ENCODE measurements around the gene HRH1. TPM values are rescaled to one million over a fixed set of nuclear protein-coding genes. Genes with fewer than 3 reads are reported as not detected.
A peak's percentile ranks its signal among the peaks of the same experiment; 100 is the strongest.
"Not testable (repeated sequence)": the region's sequence is repeated elsewhere in the genome, so short reads cannot be mapped to it uniquely, and the experiment has no call there.

Gene HRH1
- total RNA-seq, 2 experiments from 2014 or later, result 0.15 to 0.16 TPM

- Mint-ChIP-seq H3K4me1 (peaks cover 20% of the 10 kb centered on the region), H3K27ac (no peak overlapping the region), H3K9me3 (ENCODE audit: low read depth) (peaks cover 2% of the 10 kb centered on the region), H3K27me3 (peaks cover 13% of the 10 kb centered on the region), H3K4me3 (no peak overlapping the region), H3K36me3 (no peaks in the 10 kb centered on the region)
- no peak for DNase-seq
- peak; percentile 16 for ATAC-seq
- CTCF ChIA-PET, result interaction anchor here (0.8 to 2.8 kb wide), 5 partner anchors 12 to 141 kb away, joined by 3 to 7 read pairs (median 3); no protein-coding TSS in a partner anchor
These were observed 40.9 kb downstream of the HRH1 start for GRCh38 chr3:11195201-11195600.

GRCh38 chr3:11195721-11196332 lies 41.5 kb downstream of the HRH1 start:
- CTCF ChIA-PET, result interaction anchor here (0.8 to 2.8 kb wide), 4 partner anchors 41 to 140 kb away, joined by 3 to 7 read pairs (median 3); no protein-coding TSS in a partner anchor

GRCh38 chr3:11197484-11197883 lies 43.2 kb downstream of the HRH1 start:
- Mint-ChIP-seq H3K4me1 (peaks cover 20% of the 10 kb centered on the region), H3K9me3 (ENCODE audit: low read depth) (peaks cover 2% of the 10 kb centered on the region), H3K36me3 (no peaks in the 10 kb centered on the region), H3K27ac (no peak overlapping the region), H3K4me3 (no peak overlapping the region), H3K27me3 (peaks cover 13% of the 10 kb centered on the region)
- CTCF ChIA-PET, result no interaction called here
- DNase-seq, result no peak
- ATAC-seq, result no peak

More at GRCh38 chr3:11195721-11196332, 41.5 kb downstream of the HRH1 start:
- ATAC-seq, result peak; percentile 90
- peak overlapping the region; percentile 63 for H3K27ac Mint-ChIP-seq
- peaks cover 2% of the 10 kb centered on the region for H3K9me3 Mint-ChIP-seq (ENCODE audit: low read depth)
- peak overlapping the region; percentile 16 for H3K4me3 Mint-ChIP-seq
- H3K4me1 Mint-ChIP-seq, result peaks cover 20% of the 10 kb centered on the region
- no peaks in the 10 kb centered on the region for H3K36me3 Mint-ChIP-seq
- peaks cover 13% of the 10 kb centered on the region for H3K27me3 Mint-ChIP-seq
- DNase-seq, result peak; percentile 64

- H3K27me3 Mint-ChIP-seq, result peaks cover 18% of the 10 kb centered on the region
- H3K36me3 Mint-ChIP-seq, result no peaks in the 10 kb centered on the region
- DNase-seq (no peak), ATAC-seq (no peak)
- peaks cover 20% of the 10 kb centered on the region for H3K4me1 Mint-ChIP-seq
- no peak overlapping the region for H3K27ac Mint-ChIP-seq
- H3K4me3 Mint-ChIP-seq, result no peak overlapping the region
- CTCF ChIA-PET, result no interaction called here
- peaks cover 2% of the 10 kb centered on the region for H3K9me3 Mint-ChIP-seq (ENCODE audit: low read depth)
These were observed 43.8 kb downstream of the HRH1 start for GRCh38 chr3:11198070-11198469.

GRCh38 chr3:11198495-11198894 lies 44.2 kb downstream of the HRH1 start:
- H3K27me3 Mint-ChIP-seq, result peaks cover 19% of the 10 kb centered on the region
- CTCF ChIA-PET, result no interaction called here
- H3K4me3 Mint-ChIP-seq, result no peak overlapping the region
- no peaks in the 10 kb centered on the region for H3K36me3 Mint-ChIP-seq
- no peak for DNase-seq
- ATAC-seq, result no peak
- no peak overlapping the region for H3K27ac Mint-ChIP-seq
- H3K4me1 Mint-ChIP-seq, result peaks cover 20% of the 10 kb centered on the region
- H3K9me3 Mint-ChIP-seq (ENCODE audit: low read depth), result peaks cover 2% of the 10 kb centered on the region

- H3K9me3 Mint-ChIP-seq (ENCODE audit: low read depth), result peaks cover 2% of the 10 kb centered on the region
- peaks cover 20% of the 10 kb centered on the region for H3K4me1 Mint-ChIP-seq
- CTCF ChIA-PET, result no interaction called here
- no peaks in the 10 kb centered on the region for H3K36me3 Mint-ChIP-seq
- ATAC-seq, result no peak
- H3K4me3 Mint-ChIP-seq, result no peak overlapping the region
- peaks cover 22% of the 10 kb centered on the region for H3K27me3 Mint-ChIP-seq
- H3K27ac Mint-ChIP-seq, result no peak overlapping the region
- DNase-seq, result no peak
These were observed 45.9 kb downstream of the HRH1 start for GRCh38 chr3:11199902-11200845.

GRCh38 chr3:11201251-11202019 lies 47.1 kb downstream of the HRH1 start:
- CTCF ChIA-PET, result no interaction called here
- Mint-ChIP-seq H3K36me3 (no peaks in the 10 kb centered on the region), H3K9me3 (ENCODE audit: low read depth) (peaks cover 2% of the 10 kb centered on the region), H3K4me1 (peaks cover 9% of the 10 kb centered on the region), H3K27ac (no peak overlapping the region), H3K4me3 (no peak overlapping the region), H3K27me3 (peaks cover 22% of the 10 kb centered on the region)
- DNase-seq, result no peak
- ATAC-seq, result no peak

- Mint-ChIP-seq H3K4me3 (no peak overlapping the region), H3K36me3 (no peaks in the 10 kb centered on the region), H3K4me1 (peaks cover 8% of the 10 kb centered on the region), H3K27me3 (peaks cover 26% of the 10 kb centered on the region), H3K27ac (no peak overlapping the region), H3K9me3 (ENCODE audit: low read depth) (peaks cover 2% of the 10 kb centered on the region)
- CTCF ChIA-PET, result interaction anchor here (1.6 kb wide), 1 partner anchor 11 kb away, joined by 4 read pairs; no protein-coding TSS in a partner anchor
- DNase-seq (no peak), ATAC-seq (no peak)
These were observed 49.7 kb downstream of the HRH1 start for GRCh38 chr3:11203961-11204360.

GRCh38 chr3:11204697-11205348 lies 50.5 kb downstream of the HRH1 start:
- Mint-ChIP-seq H3K4me3 (no peak overlapping the region), H3K27ac (no peak overlapping the region), H3K4me1 (peaks cover 4% of the 10 kb centered on the region), H3K27me3 (peaks cover 26% of the 10 kb centered on the region), H3K36me3 (no peaks in the 10 kb centered on the region), H3K9me3 (ENCODE audit: low read depth) (peaks cover 2% of the 10 kb centered on the region)
- DNase-seq (no peak), ATAC-seq (no peak)
- CTCF ChIA-PET, result interaction anchor here (1.6 kb wide), 1 partner anchor 10 kb away, joined by 4 read pairs; no protein-coding TSS in a partner anchor

- CTCF ChIA-PET, result interaction anchor here (0.9 to 1.4 kb wide), 3 partner anchors 129 to 146 kb away, joined by 3 to 5 read pairs (median 4); no protein-coding TSS in a partner anchor
- not testable (repeated sequence) for H3K9me3 Mint-ChIP-seq (ENCODE audit: low read depth); H3K4me3 Mint-ChIP-seq; H3K4me1 Mint-ChIP-seq; H3K36me3 Mint-ChIP-seq; ATAC-seq; DNase-seq; H3K27ac Mint-ChIP-seq
- peaks cover 26% of the 10 kb centered on the region for H3K27me3 Mint-ChIP-seq
These were observed 51.6 kb downstream of the HRH1 start for GRCh38 chr3:11205881-11206280.

- H3K4me3 Mint-ChIP-seq, result no peak overlapping the region
- H3K4me1 Mint-ChIP-seq, result peaks cover 4% of the 10 kb centered on the region
- no peak for DNase-seq
- CTCF ChIA-PET, result interaction anchor here (0.9 to 1.4 kb wide), 3 partner anchors 128 to 146 kb away, joined by 3 to 5 read pairs (median 4); no protein-coding TSS in a partner anchor
- no peaks in the 10 kb centered on the region for H3K36me3 Mint-ChIP-seq
- no peak overlapping the region for H3K27ac Mint-ChIP-seq
- ATAC-seq, result no peak
- no peaks in the 10 kb centered on the region for H3K9me3 Mint-ChIP-seq (ENCODE audit: low read depth)
- H3K27me3 Mint-ChIP-seq, result peaks cover 27% of the 10 kb centered on the region
These were observed 52.0 kb downstream of the HRH1 start for GRCh38 chr3:11206316-11206715.

GRCh38 chr3:11206953-11207352 lies 52.7 kb downstream of the HRH1 start:
- DNase-seq (no peak), ATAC-seq (no peak)
- no peaks in the 10 kb centered on the region for H3K9me3 Mint-ChIP-seq (ENCODE audit: low read depth)
- peaks cover 4% of the 10 kb centered on the region for H3K4me1 Mint-ChIP-seq
- CTCF ChIA-PET, result no interaction called here
- H3K36me3 Mint-ChIP-seq, result no peaks in the 10 kb centered on the region
- no peak overlapping the region for H3K27ac Mint-ChIP-seq
- H3K4me3 Mint-ChIP-seq, result no peak overlapping the region
- peaks cover 27% of the 10 kb centered on the region for H3K27me3 Mint-ChIP-seq

All from activated CD8-positive, alpha-beta memory T cell treated with anti-CD3 and anti-CD28 coated beads, Interleukin-2, amount 10 ng/mL, durations not matched to agents 7 days and 5 days (primary cell).